ENCODE results near the gene ATRIP.
"Not testable (repeated sequence)": the region's sequence is repeated elsewhere in the genome, so short reads cannot be mapped to it uniquely, and the experiment has no call there.

The ATRIP gene

DNA sequence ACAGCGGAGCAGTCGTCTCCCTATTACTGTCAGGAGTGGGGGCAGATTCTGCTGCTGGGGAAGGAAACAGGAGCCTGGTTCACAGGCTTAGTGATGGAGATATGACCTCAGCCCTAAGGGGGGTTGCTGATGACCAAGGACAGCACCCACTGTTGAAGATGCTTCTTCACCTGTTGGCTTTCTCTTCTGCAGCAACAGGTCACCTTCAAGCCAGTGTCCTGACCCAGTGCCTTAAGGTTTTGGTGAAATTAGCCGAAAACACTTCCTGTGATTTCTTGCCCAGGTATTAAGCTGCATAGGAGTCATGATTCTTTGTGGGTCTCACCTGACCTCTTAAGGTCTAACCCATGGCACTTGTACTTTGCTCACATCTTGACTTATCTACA lies 14.0 kb downstream of the ATRIP start:
- Histone ChIP-seq H3K27me3 (ENCODE audit: insufficient read depth, low read length, poor library complexity) (no peaks in the 10 kb centered on the region), H3K9me3 (ENCODE audit: insufficient read depth, low read length, severe bottlenecking) (no peaks in the 10 kb centered on the region), H3K9ac (ENCODE audit: low read depth, low read length) (no peak overlapping the region), H3K4me1 (ENCODE audit: insufficient read depth, low read length) (peaks cover 5% of the 10 kb centered on the region), H2AFZ (ENCODE audit: low read depth, low read length) (no peak overlapping the region), H4K20me1 (ENCODE audit: insufficient read depth, low read length) (no peaks in the 10 kb centered on the region), H3K27ac (ENCODE audit: low read length) (no peak overlapping the region), H3K4me2 (ENCODE audit: insufficient read depth, low read length) (no peak overlapping the region), H3K79me2 (ENCODE audit: insufficient read depth, low read length) (0 out of 2 replicates have a peak, but pooled peaks cover under 1% of the 10 kb centered on the region), H3K4me3 (ENCODE audit: low read depth in 1 of 2, low read length in 2 of 2) (no peak overlapping the region), H3K36me3 (ENCODE audit: insufficient read depth, low read length) (peaks cover 55% of the 10 kb centered on the region)
- ATAC-seq (ENCODE audit: insufficient read depth, low read depth) (no peak), DNase-seq (no peak)
- TF ChIP-seq CTCF (IDR thresholded peaks at IDR 0.05; ENCODE audit: borderline replicate concordance, extremely low read depth, low read length, poor library complexity, severe bottlenecking) (no peak), EZH2 (IDR thresholded peaks at IDR 0.05; ENCODE audit: borderline replicate concordance, low read depth, low read length, severe bottlenecking) (no peak)

DNA sequence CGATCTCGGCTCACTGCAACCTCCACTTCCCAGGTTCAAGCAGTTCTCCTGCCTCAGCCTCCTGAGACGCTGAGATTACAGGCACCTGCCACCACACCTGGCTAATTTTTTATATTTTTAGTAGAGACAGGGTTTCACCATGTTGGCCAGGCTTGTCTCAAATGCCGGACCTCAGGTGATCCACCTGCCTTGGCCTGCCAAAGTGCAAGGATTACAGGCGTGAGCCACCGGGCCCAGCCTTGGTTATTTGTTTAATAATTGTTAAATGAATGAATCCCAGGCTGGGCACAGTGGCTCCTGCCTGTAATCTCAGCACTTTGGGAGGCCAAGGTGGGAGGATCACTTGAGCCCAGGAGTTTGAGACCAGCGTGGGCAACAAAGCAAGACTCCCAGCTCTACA lies 15.2 kb downstream of the ATRIP start:
- not testable (repeated sequence) for H4K20me1 ChIP-seq (ENCODE audit: insufficient read depth, low read length); H3K27ac ChIP-seq (ENCODE audit: low read length); H3K9me3 ChIP-seq (ENCODE audit: insufficient read depth, low read length, severe bottlenecking); H2AFZ ChIP-seq (ENCODE audit: low read depth, low read length); H3K4me3 ChIP-seq (ENCODE audit: low read depth in 1 of 2, low read length in 2 of 2); H3K4me2 ChIP-seq (ENCODE audit: insufficient read depth, low read length); H3K9ac ChIP-seq (ENCODE audit: low read depth, low read length); ATAC-seq (ENCODE audit: insufficient read depth, low read depth); DNase-seq; H3K27me3 ChIP-seq (ENCODE audit: insufficient read depth, low read length, poor library complexity)
- peaks cover 51% of the 10 kb centered on the region for H3K36me3 ChIP-seq (ENCODE audit: insufficient read depth, low read length)
- H3K79me2 ChIP-seq (ENCODE audit: insufficient read depth, low read length), result peaks cover 11% of the 10 kb centered on the region
- H3K4me1 ChIP-seq (ENCODE audit: insufficient read depth, low read length), result peaks cover 17% of the 10 kb centered on the region

- H3K9ac ChIP-seq (ENCODE audit: low read depth, low read length), result no peak overlapping the region
Observed at GRCh38 chr3:48463703-48464102, 17.2 kb downstream of the ATRIP start.

DNA sequence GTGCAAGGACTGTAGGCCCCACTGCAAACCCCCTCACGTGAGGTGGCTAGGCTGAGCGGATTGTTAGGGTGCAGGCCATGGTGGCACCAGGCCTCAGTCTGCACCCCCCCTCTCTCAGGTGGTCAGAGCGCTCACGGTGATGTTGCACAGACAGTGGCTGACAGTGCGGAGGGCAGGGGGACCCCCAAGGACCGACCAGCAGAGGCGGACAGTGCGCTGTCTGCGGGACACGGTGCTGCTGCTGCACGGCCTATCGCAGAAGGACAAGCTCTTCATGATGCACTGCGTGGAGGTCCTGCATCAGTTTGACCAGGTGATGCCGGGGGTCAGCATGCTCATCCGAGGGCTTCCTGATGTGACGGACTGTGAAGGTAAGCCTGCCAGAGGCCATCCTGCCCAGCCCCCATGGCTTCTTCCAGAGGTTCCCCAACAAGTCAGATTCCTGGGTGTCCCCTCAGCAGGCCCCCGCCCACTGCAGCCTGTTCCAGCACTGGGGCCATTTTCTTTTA lies 18.2 kb downstream of the ATRIP start:
- no peak for DNase-seq
- TF ChIP-seq EZH2 (IDR thresholded peaks at IDR 0.05; ENCODE audit: borderline replicate concordance, low read depth, low read length, severe bottlenecking) (no peak), CTCF (IDR thresholded peaks at IDR 0.05; ENCODE audit: borderline replicate concordance, extremely low read depth, low read length, poor library complexity, severe bottlenecking) (no peak)
- Histone ChIP-seq H3K79me2 (ENCODE audit: insufficient read depth, low read length) (peaks cover 41% of the 10 kb centered on the region), H3K9ac (ENCODE audit: low read depth, low read length) (0 out of 2 replicates have a peak overlapping the region, but pooled peaks have one; percentile 68), H3K36me3 (ENCODE audit: insufficient read depth, low read length) (peaks cover 59% of the 10 kb centered on the region), H3K27me3 (ENCODE audit: insufficient read depth, low read length, poor library complexity) (no peaks in the 10 kb centered on the region), H3K4me2 (ENCODE audit: insufficient read depth, low read length) (no peak overlapping the region), H4K20me1 (ENCODE audit: insufficient read depth, low read length) (peaks cover 20% of the 10 kb centered on the region; the same call in 1 of the 2 replicates), H3K4me3 (ENCODE audit: low read depth in 1 of 2, low read length in 2 of 2) (no peak overlapping the region), H2AFZ (ENCODE audit: low read depth, low read length) (no peak overlapping the region), H3K27ac (ENCODE audit: low read length) (no peak overlapping the region), H3K4me1 (ENCODE audit: insufficient read depth, low read length) (peaks cover 47% of the 10 kb centered on the region), H3K9me3 (ENCODE audit: insufficient read depth, low read length, severe bottlenecking) (no peaks in the 10 kb centered on the region)
- ATAC-seq (ENCODE audit: insufficient read depth, low read depth), result no peak

More at GRCh38 chr3:48463703-48464102, 17.2 kb downstream of the ATRIP start:
- Histone ChIP-seq H3K27ac (ENCODE audit: low read length) (no peak overlapping the region), H3K4me3 (ENCODE audit: low read depth in 1 of 2, low read length in 2 of 2) (no peak overlapping the region), H3K36me3 (ENCODE audit: insufficient read depth, low read length) (peaks cover 59% of the 10 kb centered on the region), H3K4me2 (ENCODE audit: insufficient read depth, low read length) (no peak overlapping the region), H3K9me3 (ENCODE audit: insufficient read depth, low read length, severe bottlenecking) (no peaks in the 10 kb centered on the region), H4K20me1 (ENCODE audit: insufficient read depth, low read length) (peaks cover 14% of the 10 kb centered on the region; the same call in 1 of the 2 replicates), H3K27me3 (ENCODE audit: insufficient read depth, low read length, poor library complexity) (no peaks in the 10 kb centered on the region), H3K79me2 (ENCODE audit: insufficient read depth, low read length) (peaks cover 31% of the 10 kb centered on the region), H2AFZ (ENCODE audit: low read depth, low read length) (no peak overlapping the region), H3K4me1 (ENCODE audit: insufficient read depth, low read length) (peaks cover 37% of the 10 kb centered on the region)
- TF ChIP-seq EZH2 (IDR thresholded peaks at IDR 0.05; ENCODE audit: borderline replicate concordance, low read depth, low read length, severe bottlenecking) (no peak), CTCF (IDR thresholded peaks at IDR 0.05; ENCODE audit: borderline replicate concordance, extremely low read depth, low read length, poor library complexity, severe bottlenecking) (no peak)
- ATAC-seq (ENCODE audit: insufficient read depth, low read depth) (no peak), DNase-seq (no peak)

All from DND-41 (cell line).